KOPT-K1 (cell line): ENCODE results near the gene TMEM145.
"Not testable (repeated sequence)": the region's sequence is repeated elsewhere in the genome, so short reads cannot be mapped to it uniquely, and the experiment has no call there.

Experiments used
- H3K27ac ChIP-seq: fragments of 200-600 bp; sonication (generic); 2 replicates; pipeline ENCODE4 v1.5.1; 2016; ENCODE audit warnings: antibody characterized with exemption, mild to moderate bottlenecking, low read depth, low read length; ENCODE audit not compliant: poor library complexity, severe bottlenecking
- H3K36me3 ChIP-seq: fragments of 200-600 bp; sonication (generic); 2 replicates; pipeline ENCODE4 v1.5.1; 2017; ENCODE audit warnings: antibody characterized with exemption, mild to moderate bottlenecking, low read length, moderate library complexity; ENCODE audit not compliant: insufficient read depth
- H3K9me3 ChIP-seq: fragments of 200-600 bp; sonication (generic); 2 replicates; pipeline ENCODE4 v1.5.1; 2017; ENCODE audit warnings: antibody characterized with exemption, low read length, mild to moderate bottlenecking; ENCODE audit not compliant: insufficient read depth, poor library complexity, severe bottlenecking

TMEM145 gene

DNA sequence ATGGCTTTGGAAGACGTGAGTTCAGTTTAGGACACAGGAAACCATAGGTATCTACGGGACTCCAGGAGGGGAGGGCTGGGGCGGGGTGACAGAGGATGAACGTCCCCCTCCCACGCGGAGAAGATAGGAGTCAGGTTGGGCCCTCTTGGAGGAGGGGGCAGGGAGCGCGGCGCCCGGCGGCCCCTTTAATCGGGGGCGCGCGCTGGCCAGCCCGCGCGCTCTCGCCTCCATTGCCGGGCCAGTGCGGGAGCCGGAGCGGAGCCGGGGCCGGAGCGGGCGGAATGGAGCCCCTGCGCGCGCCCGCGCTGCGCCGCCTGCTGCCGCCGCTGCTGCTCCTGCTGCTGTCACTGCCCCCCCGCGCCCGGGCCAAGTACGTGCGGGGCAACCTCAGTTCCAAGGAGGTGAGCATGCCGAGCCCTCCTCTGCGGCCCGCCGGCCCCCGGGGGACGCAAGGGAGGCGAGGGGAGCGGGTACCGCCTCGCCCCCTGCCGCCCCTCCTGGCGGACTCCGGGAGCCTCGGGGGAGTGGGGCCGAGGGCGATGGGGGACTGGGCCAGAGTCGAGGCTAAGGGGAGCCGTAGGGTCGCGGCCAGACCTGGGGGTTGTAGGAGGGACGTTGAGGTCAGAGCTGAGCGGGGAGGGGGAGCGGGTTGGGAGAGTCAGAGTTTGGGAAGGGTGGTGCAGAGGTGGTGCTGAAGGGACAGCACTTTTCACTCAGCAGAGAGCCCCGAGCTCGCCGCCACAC is at the start of gene TMEM145:
TSS of gene TMEM145 (plus strand) at position 214 of the 744 bp plus-strand sequence. CDS start at position 282, 68 bp downstream.
- Histone ChIP-seq H3K36me3 (no peaks in the 10 kb centered on the region), H3K9me3 (no peaks in the 10 kb centered on the region), H3K27ac (no peak within 1 kb of the TSS)

DNA sequence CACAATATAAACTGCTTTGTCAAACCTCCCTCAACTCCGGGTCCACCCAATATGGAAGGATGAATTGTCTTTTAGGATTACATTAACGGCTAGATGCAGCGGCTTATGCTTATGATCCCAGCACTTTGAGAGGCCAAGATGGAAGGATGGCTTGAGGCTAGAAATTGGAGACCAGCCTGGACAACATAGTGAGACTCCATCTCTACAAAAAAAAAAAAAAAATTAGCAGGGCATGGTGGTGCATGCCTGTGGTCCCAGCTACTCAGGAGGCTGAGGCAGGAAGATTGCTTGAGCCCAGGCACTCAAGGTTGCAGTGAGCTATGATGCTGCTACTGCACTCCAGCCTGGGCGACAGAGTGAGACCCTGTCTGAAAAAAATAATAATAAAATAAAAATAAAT is 47.0 kb upstream of the TMEM145 start:
- H3K36me3 ChIP-seq, H3K27ac ChIP-seq, H3K9me3 ChIP-seq: not testable (repeated sequence)

- H3K27ac ChIP-seq, H3K36me3 ChIP-seq, H3K9me3 ChIP-seq: not testable (repeated sequence)
Observed at GRCh38 chr19:42266928-42267603, 46.0 kb upstream of the TMEM145 start.

DNA sequence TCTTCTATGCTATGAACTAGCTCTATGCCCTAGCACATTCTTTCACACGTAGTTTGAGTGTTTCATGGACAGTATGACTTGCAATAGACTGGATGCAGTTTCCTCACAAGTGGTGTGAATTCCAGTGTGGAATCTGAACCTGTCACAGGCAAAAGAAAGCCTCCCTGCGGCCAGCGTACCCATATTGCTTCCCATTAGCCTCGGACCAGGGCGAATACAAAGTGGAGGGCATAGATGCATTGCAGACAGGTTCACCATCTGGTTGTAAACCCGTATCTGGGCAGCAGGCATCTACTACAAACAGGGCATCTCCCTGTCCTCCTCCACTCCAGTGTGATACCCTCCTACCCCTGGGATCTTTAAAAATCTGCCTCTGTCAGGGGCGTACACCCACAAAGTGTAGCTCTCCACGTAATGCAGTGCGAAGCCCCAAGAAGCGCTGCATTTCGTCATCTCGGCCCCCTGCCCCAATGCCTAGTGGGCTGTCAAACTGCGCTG is 45.4 kb upstream of the TMEM145 start:
- Histone ChIP-seq H3K36me3 (peaks cover 1% of the 10 kb centered on the region; the same call in 1 of the 2 replicates), H3K9me3 (no peaks in the 10 kb centered on the region), H3K27ac (peak overlapping the region; percentile 93)

DNA sequence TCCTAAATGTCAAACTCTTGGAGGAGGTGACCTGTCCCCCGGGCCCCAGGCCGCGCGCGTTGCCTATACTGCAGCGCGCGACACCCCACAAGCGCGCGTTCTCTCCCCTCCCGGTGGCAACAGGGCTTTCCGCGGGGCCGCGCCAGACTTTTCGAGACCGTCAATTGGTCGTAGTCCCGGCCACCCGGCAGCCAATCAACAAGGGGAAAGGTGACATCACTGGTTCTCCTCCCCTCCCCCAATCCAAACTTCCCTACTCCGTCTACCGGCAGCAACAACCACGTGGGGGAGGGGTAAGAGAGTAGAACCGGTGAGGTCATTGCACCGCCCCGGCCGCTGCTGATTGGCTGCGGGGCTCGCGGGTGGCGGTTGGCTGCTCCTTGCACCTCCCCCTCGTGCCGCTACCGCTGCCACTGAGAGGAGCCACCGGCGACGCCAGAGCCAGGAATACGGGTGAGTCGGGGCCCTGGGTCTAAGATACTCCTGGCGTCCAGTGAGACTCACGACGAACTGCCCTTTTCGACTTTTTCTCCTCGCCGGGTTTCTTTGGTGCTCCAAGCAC is 44.9 kb upstream of the TMEM145 start:
- H3K36me3 ChIP-seq: peaks cover 7% of the 10 kb centered on the region; the same call in 1 of the 2 replicates
- H3K27ac ChIP-seq: peak overlapping the region; percentile 93
- no peaks in the 10 kb centered on the region for H3K9me3 ChIP-seq

DNA sequence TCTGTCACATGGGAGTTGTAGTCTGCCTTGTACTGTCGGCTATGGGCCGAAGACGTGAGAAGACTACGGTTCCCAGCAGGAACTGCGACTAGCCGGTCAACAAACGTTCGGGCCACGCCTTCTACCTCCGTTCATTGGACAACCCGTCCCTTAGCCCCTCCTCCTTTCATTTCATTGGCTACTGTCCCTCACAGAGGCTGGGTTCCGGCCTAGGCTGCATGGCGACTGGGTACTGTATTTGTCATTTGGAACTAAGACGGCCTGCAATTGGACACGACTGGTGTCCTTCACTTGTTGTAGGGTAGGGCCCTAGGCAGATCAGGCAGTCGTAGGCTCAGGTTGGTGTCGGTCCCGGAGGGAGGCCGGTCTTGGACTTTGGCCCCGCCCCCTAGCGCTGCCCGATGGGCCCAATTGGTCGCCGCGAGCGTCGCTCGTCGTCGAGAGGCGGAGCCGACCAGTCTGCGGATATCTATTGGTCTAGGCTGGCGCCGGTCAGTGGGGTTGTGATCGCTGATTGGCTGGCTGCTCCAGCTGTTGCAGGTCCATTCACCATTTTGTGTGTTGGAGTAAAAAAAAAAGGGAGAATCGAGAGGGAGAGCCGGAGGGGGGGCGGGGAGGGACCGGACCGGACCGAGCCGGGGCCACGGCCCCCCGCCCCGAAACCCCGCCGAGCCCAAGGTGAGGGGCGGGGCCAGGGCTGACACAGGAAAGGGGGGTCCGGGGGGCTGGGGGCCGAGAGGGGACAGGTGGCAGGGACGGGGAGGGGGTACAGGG is 44.2 kb upstream of the TMEM145 start, which contains the start of gene CIC:
TSS of gene CIC (plus strand) at position 549 of the 774 bp plus-strand sequence. CDS start 2,532 bp downstream, outside the sequence.
- H3K27ac ChIP-seq: peak within 1 kb of the TSS; percentile 93
- H3K36me3 ChIP-seq: peaks cover 13% of the 10 kb centered on the region; the same call in 1 of the 2 replicates
- no peaks in the 10 kb centered on the region for H3K9me3 ChIP-seq

DNA sequence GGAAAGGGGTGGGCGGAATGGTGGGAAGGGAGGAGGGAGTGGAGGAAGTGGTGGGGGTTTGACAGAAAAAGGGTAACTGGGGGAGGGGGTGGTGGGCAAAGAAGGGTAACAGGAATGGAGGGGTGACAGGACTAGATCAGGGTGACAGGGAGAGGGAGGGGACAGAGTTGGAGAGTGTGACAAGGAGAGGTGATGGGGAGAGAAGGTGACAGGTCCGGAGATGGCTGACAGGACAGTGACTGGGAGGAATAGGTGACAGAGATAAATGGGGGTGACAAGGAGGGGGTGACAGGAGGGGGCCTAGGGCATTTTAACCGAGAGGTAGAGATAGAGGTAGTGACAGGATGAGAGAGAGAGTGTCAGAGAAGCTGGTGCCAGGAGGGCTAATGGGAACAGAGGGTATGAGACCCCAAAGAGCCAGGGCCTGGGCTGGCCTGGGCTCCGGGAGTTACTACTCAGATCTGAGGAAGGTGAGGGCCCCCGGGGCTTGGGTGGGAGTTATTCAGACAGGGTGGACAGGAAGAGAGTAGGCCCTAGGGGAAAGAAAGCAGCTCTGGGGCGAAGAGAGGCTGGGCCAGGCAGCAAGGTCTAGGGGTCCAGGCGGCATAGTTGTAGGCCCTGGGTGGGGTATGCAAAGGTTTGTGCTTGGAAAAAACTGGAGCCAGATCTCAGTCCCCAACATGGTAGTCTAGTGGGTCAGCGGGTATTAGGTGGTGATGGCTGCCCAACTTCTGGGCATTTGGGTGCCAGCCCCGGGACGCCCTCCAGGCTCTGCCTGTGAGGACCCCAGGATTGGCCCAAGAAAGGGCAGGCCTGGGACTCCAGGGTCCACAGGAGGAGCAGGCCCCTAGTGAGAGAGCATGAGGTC is 43.4 kb upstream of the TMEM145 start:
- Histone ChIP-seq H3K9me3 (no peaks in the 10 kb centered on the region), H3K36me3 (peaks cover 21% of the 10 kb centered on the region), H3K27ac (peak overlapping the region; percentile 93)

GRCh38 chr19:42270346-42271044 is 42.6 kb upstream of the TMEM145 start:
- no peaks in the 10 kb centered on the region for H3K9me3 ChIP-seq
- H3K36me3 ChIP-seq: peaks cover 28% of the 10 kb centered on the region
- H3K27ac ChIP-seq: peak overlapping the region; percentile 93

- Histone ChIP-seq H3K9me3 (no peaks in the 10 kb centered on the region), H3K27ac (peak overlapping the region; percentile 93)
Observed at GRCh38 chr19:42271045-42271419, 42.1 kb upstream of the TMEM145 start.

DNA sequence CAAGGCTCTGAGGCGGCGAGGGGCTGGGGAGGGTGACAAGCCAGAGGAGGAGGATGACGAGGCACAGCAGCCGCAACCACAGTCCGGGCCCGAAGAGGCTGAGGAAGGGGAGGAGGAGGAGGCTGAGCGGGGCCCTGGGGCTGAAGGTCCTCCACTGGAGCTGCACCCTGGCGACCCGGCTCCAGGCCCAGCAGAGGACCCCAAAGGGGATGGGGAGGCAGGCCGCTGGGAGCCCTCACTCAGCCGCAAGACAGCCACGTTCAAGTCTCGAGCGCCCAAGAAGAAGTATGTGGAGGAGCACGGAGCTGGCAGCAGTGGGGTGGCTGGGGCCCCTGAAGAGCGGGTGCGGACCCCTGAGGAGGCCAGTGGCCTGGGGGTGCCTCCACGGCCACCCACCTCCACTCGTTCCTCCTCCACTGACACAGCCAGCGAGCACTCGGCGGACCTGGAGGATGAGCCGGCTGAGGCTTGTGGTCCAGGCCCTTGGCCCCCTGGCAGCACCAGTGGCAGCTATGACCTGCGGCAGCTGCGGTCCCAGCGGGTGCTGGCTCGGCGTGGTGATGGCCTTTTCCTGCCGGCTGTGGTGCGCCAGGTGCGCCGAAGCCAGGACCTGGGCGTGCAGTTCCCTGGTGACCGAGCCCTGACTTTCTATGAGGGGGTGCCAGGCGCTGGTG is 41.1 kb upstream of the TMEM145 start:
- Histone ChIP-seq H3K27ac (no peak overlapping the region), H3K9me3 (no peaks in the 10 kb centered on the region), H3K36me3 (peaks cover 28% of the 10 kb centered on the region)

More at GRCh38 chr19:42271045-42271419, 42.1 kb upstream of the TMEM145 start:
- peaks cover 28% of the 10 kb centered on the region for H3K36me3 ChIP-seq

DNA sequence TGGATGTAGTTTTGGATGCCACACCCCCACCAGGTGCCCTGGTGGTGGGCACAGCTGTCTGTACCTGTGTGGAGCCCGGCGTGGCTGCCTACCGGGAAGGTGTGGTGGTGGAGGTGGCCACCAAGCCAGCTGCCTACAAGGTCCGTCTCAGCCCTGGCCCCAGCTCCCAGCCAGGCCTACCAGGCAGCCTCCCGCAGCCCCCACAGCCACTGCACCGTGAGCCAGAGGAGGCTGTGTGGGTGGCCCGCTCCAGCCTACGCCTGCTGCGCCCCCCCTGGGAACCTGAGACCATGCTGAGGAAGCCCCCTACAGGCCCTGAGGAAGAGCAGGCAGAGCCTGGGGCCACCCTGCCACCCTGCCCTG is 40.6 kb upstream of the TMEM145 start:
- Histone ChIP-seq H3K27ac (no peak overlapping the region), H3K36me3 (peaks cover 28% of the 10 kb centered on the region), H3K9me3 (no peaks in the 10 kb centered on the region)

GRCh38 chr19:42272989-42273406 is 40.1 kb upstream of the TMEM145 start:
- no peak overlapping the region for H3K27ac ChIP-seq
- H3K9me3 ChIP-seq: no peaks in the 10 kb centered on the region
- peaks cover 28% of the 10 kb centered on the region for H3K36me3 ChIP-seq

- Histone ChIP-seq H3K9me3 (no peaks in the 10 kb centered on the region), H3K36me3 (peaks cover 28% of the 10 kb centered on the region), H3K27ac (no peak overlapping the region)
Observed at GRCh38 chr19:42273407-42274064, 39.6 kb upstream of the TMEM145 start.
